OCI-LY1 (cell line): ENCODE results near the gene RXFP1.

ENCODE experiments used
- H2AFZ ChIP-seq: fragments of 200-600 bp; sonication (generic), shearing (Covaris generic); 2 replicates; pipeline ENCODE4 v1.6.0; 2014; ENCODE audit warnings: antibody characterized with exemption, mild to moderate bottlenecking, low read length
- H3F3A ChIP-seq: fragments of 200-600 bp; sonication (generic), shearing (Covaris generic); 2 replicates; pipeline ENCODE4 v1.6.0; 2014; ENCODE audit warnings: mild to moderate bottlenecking, antibody characterized with exemption, low read length, moderate library complexity; ENCODE audit not compliant: insufficient read depth
- H3K27ac ChIP-seq: fragments of 200-600 bp; sonication (generic); 2 replicates; pipeline ENCODE4 v1.5.1; 2014; ENCODE audit warnings: low read length, mixed run types, mild to moderate bottlenecking, low read depth; ENCODE audit not compliant: poor library complexity, severe bottlenecking
- H3K27me3 ChIP-seq: fragments of 200-600 bp; sonication (generic); 2 replicates; pipeline ENCODE4 v1.6.0; 2014; ENCODE audit warnings: antibody characterized with exemption, mild to moderate bottlenecking, low read length, moderate library complexity; ENCODE audit not compliant: insufficient read depth
- H3K36me3 ChIP-seq: fragments of 200-600 bp; sonication (generic); 2 replicates; pipeline ENCODE4 v1.6.1; 2014; ENCODE audit warnings: mild to moderate bottlenecking, antibody characterized with exemption, low read length, moderate library complexity, mixed read lengths; ENCODE audit not compliant: insufficient read depth
- H3K4me1 ChIP-seq: fragments of 200-600 bp; sonication (generic); 2 replicates; pipeline ENCODE4 v1.5.1; 2014; ENCODE audit warnings: mild to moderate bottlenecking, low read length, moderate library complexity; ENCODE audit not compliant: insufficient read depth, severe bottlenecking
- H3K4me2 ChIP-seq: fragments of 200-600 bp; sonication (generic), shearing (Covaris generic); 2 replicates; pipeline ENCODE4 v1.6.1; 2014; ENCODE audit warnings: low read length
- H3K4me3 ChIP-seq: fragments of 200-600 bp; sonication (generic); 2 replicates; pipeline ENCODE4 v1.5.1; 2014; ENCODE audit warnings: low read length, low read depth, mild to moderate bottlenecking, mixed read lengths; ENCODE audit not compliant: poor library complexity, severe bottlenecking
- H3K79me2 ChIP-seq: fragments of 200-600 bp; shearing (Covaris generic); 2 replicates; pipeline ENCODE4 v1.6.1; 2016; ENCODE audit warnings: mixed run types, low read length, mixed read lengths; ENCODE audit not compliant: insufficient read depth
- H3K9ac ChIP-seq: fragments of 200-600 bp; sonication (generic), shearing (Covaris generic); 2 replicates; pipeline ENCODE4 v1.6.1; 2014; ENCODE audit warnings: mild to moderate bottlenecking, low read length, mixed read lengths
- H3K9me2 ChIP-seq: fragments of 200-600 bp; sonication (generic), shearing (Covaris generic); 2 replicates; pipeline ENCODE4 v1.6.1; 2014; ENCODE audit warnings: low read depth, mild to moderate bottlenecking, low read length, mixed read lengths
- H3K9me3 ChIP-seq: fragments of 200-600 bp; shearing (Covaris generic); 2 replicates; pipeline ENCODE4 v1.6.1; 2014; ENCODE audit warnings: low read length, mixed read lengths
- H4K20me1 ChIP-seq: fragments of 200-600 bp; sonication (generic), shearing (Covaris generic); 2 replicates; pipeline ENCODE4 v1.6.0; 2016; ENCODE audit warnings: mild to moderate bottlenecking, low read length; ENCODE audit not compliant: insufficient read depth
- CTCF ChIP-seq: fragments of 200-600 bp; sonication (generic), shearing (Covaris generic); IDR thresholded peaks from 2 replicates; pipeline ENCODE4 v1.5.1; 2017; ENCODE audit warnings: mild to moderate bottlenecking, antibody characterized with exemption, low read length, moderate library complexity, mixed read lengths
- EZH2 ChIP-seq: fragments of 200-600 bp; sonication (generic), shearing (Covaris generic); IDR thresholded peaks from 2 replicates; pipeline ENCODE4 v1.8.0; 2017; ENCODE audit warnings: borderline replicate concordance, mixed run types, mild to moderate bottlenecking, antibody characterized with exemption, low read length, moderate library complexity, mixed read lengths

RXFP1 gene

DNA sequence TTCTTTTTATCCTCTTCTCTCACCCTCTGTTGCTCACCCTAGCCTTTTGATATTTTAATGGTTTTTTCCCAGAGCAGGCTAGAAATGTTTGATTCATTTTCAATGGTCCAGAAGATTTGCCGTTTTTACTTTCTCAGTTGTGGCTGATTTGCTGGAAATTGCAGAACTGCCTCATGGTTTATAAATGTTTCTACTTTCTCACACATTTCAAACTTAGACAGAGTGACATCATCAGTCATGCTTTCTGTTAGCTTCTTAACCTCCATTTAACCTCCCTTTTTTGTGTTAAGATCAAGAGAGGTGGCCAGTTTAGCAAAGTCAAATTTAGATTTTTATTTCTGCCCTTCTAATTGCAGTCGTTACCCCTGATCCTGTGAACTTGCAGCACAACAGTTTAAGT lies 8.7 kb downstream of the RXFP1 start:
- TF ChIP-seq CTCF (no peak), EZH2 (no peak)
- no peaks in the 10 kb centered on the region for H3K79me2 ChIP-seq

DNA sequence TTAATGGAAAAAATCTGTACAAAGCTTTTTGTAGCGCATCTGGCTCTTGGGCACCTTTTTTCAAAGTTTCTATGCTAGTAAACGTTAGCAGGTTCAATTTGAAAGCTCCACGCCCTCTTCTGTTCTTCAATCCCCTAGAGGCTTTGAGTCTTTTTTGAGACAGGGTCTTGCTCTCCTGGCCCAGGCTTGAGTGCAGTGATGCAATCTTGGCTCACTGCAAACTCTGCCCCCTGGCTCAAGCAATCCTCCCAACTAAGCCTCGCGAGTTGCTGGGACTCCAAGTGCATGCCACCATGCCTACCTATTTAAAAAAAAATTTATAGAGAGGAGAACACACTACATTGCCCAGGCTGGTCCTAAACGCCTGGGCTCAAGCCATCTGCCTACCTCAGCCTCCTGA lies 9.2 kb downstream of the RXFP1 start:
- H3K9me3 ChIP-seq, result no peaks in the 10 kb centered on the region
- no peaks in the 10 kb centered on the region for H3K4me1 ChIP-seq
- no peak overlapping the region for H3K9ac ChIP-seq
- no peaks in the 10 kb centered on the region for H3K79me2 ChIP-seq
- H3K9me2 ChIP-seq, result no peaks in the 10 kb centered on the region
- no peaks in the 10 kb centered on the region for H3K27me3 ChIP-seq
- no peak overlapping the region for H3K27ac ChIP-seq
- H3K36me3 ChIP-seq, result no peaks in the 10 kb centered on the region
- TF ChIP-seq EZH2, result no peak
- TF ChIP-seq CTCF, result no peak
- H4K20me1 ChIP-seq, result no peaks in the 10 kb centered on the region
- no peak overlapping the region for H2AFZ ChIP-seq
- H3K4me2 ChIP-seq, result no peak overlapping the region
- no peaks in the 10 kb centered on the region for H3F3A ChIP-seq
- H3K4me3 ChIP-seq, result no peak overlapping the region

More for the DNA sequence above, 8.7 kb downstream of the RXFP1 start:
- no peaks in the 10 kb centered on the region for H3K36me3 ChIP-seq
- no peaks in the 10 kb centered on the region for H3K4me1 ChIP-seq
- no peak overlapping the region for H3K4me2 ChIP-seq
- H3F3A ChIP-seq, result no peaks in the 10 kb centered on the region
- H3K4me3 ChIP-seq, result no peak overlapping the region
- H3K9ac ChIP-seq, result no peak overlapping the region
- H3K27ac ChIP-seq, result no peak overlapping the region
- no peak overlapping the region for H2AFZ ChIP-seq
- no peaks in the 10 kb centered on the region for H4K20me1 ChIP-seq
- H3K9me2 ChIP-seq, result no peaks in the 10 kb centered on the region
- no peaks in the 10 kb centered on the region for H3K27me3 ChIP-seq
- H3K9me3 ChIP-seq, result no peaks in the 10 kb centered on the region

DNA sequence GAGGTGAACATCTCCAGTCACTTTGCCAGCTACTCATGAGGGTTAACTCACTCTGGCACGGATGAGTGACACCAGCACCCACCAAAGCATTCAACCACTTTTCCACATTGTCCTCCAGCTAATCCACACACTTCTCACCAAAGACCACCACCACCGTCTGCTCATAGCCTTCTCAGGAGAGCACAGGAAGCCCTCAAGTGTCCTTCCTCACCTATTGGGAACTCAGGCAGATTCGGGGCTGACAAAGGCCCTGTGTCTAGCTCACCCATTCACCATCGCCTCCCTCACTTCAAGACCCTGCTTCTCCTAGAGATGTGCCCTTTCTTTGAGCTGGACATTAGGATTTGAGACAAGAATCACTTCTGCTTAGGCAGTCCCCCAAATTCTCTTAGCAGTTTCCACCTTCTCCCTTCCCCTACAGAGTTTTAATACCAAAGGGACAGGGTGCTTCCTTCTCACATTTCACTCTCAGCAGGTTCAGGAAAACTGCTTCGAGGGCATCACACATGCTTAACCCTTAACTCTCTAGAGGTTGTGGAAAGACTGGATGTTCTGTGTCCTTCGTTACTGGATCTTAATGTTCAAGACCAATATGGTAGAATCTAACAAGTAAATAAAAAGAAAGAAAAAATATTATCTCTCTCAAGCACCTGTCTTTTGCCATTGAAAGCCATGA lies 11.0 kb downstream of the RXFP1 start:
- Histone ChIP-seq H3K79me2 (no peaks in the 10 kb centered on the region), H3K27me3 (no peaks in the 10 kb centered on the region), H3F3A (no peaks in the 10 kb centered on the region), H3K9me3 (no peaks in the 10 kb centered on the region), H3K27ac (no peak overlapping the region), H3K9ac (no peak overlapping the region), H3K36me3 (no peaks in the 10 kb centered on the region), H4K20me1 (no peaks in the 10 kb centered on the region), H3K4me1 (no peaks in the 10 kb centered on the region), H3K4me2 (no peak overlapping the region), H3K4me3 (no peak overlapping the region), H3K9me2 (no peaks in the 10 kb centered on the region), H2AFZ (no peak overlapping the region)
- TF ChIP-seq CTCF, result no peak
- no peak for TF ChIP-seq EZH2
